Smooth muscle cell (in vitro differentiated cells): Measurements from ENCODE around the gene NOSIP. TPM values are rescaled to one million over a fixed set of nuclear protein-coding genes. Genes with fewer than 3 reads are reported as not detected.

ENCODE experiments used
- DNase-seq: peaks from one replicate; lab custom pipeline; 2025; ENCODE audit not compliant: unreplicated experiment; lab: John Stamatoyannopoulos, UW
- H2AFZ ChIP-seq: fragments of 200-600 bp; sonication (generic); 2 replicates; pipeline ENCODE4 v1.6.0; 2016; ENCODE audit warnings: antibody characterized with exemption, low read depth, mild to moderate bottlenecking
- H3F3A ChIP-seq: fragments of 200-600 bp; sonication (generic); 2 replicates; pipeline ENCODE4 v1.6.0; 2017; ENCODE audit warnings: antibody characterized with exemption, low read depth
- H3K27ac ChIP-seq: fragments of 200-600 bp; sonication (generic); 2 replicates; pipeline ENCODE4 v1.5.1; 2016; ENCODE audit warnings: low read depth, mild to moderate bottlenecking
- H3K27me3 ChIP-seq: fragments of 200-600 bp; sonication (generic); 2 replicates; pipeline ENCODE4 v1.6.1; 2016; ENCODE audit warnings: low read depth, mild to moderate bottlenecking
- H3K36me3 ChIP-seq: fragments of 200-600 bp; sonication (generic); 2 replicates; pipeline ENCODE4 v1.5.1; 2016; ENCODE audit warnings: low read depth
- H3K4me1 ChIP-seq: fragments of 200-600 bp; sonication (generic); 2 replicates; pipeline ENCODE4 v1.5.1; 2016; ENCODE audit warnings: low read depth
- H3K4me2 ChIP-seq: fragments of 200-600 bp; sonication (generic); 2 replicates; pipeline ENCODE4 v1.6.0; 2016; ENCODE audit warnings: mild to moderate bottlenecking
- H3K4me3 ChIP-seq: fragments of 200-600 bp; sonication (generic); 2 replicates; pipeline ENCODE4 v1.5.1; 2016; ENCODE audit warnings: mild to moderate bottlenecking
- H3K79me2 ChIP-seq: fragments of 200-600 bp; sonication (generic); 2 replicates; pipeline ENCODE4 v1.6.0; 2016; ENCODE audit warnings: low read depth, mild to moderate bottlenecking
- H3K9ac ChIP-seq: fragments of 200-600 bp; sonication (generic); 2 replicates; pipeline ENCODE4 v1.6.0; 2016; ENCODE audit warnings: low read depth
- H3K9me3 ChIP-seq: fragments of 200-600 bp; sonication (generic); replicated peaks from 2 replicates; pipeline ENCODE4 v1.5.1; 2016; ENCODE audit warnings: low read depth
- H4K20me1 ChIP-seq: fragments of 200-600 bp; sonication (generic); 2 replicates; pipeline ENCODE4 v1.6.0; 2016; ENCODE audit warnings: low read depth
- WGBS: methylation state at CpG from one replicate; pipeline ENCODE4 v1.1.7; 2016; ENCODE audit warnings: low lambda C conversion rate; 5-methylcytosine and 5-hydroxymethylcytosine counted together
- polyA plus RNA-seq: library from polyadenylated mRNA; unstranded; fragments of >200 nt; fragmentation: Nextera tagmentation; extraction: Ambion mirVana; gene quantifications from 2 replicates; pipeline ENCODE4 v1.2.1, GENCODE V29; 2016
- total RNA-seq: library from RNA; depleted of rRNA; stranded (reverse); fragments of >200 nt; gene quantifications from 2 replicates; pipeline ENCODE4 v1.2.3, GENCODE V29; 2014
- TF ChIP-seq, protein P1 (sequence below): fragments of 200-600 bp; sonication (generic); IDR thresholded peaks from 2 replicates; pipeline ENCODE4 v1.5.1; 2017; ENCODE audit warnings: borderline replicate concordance, mild to moderate bottlenecking, antibody characterized with exemption; ENCODE audit not compliant: insufficient read depth, poor library complexity, severe bottlenecking

NOSIP gene
- total and polyA plus RNA-seq, 2 experiments from 2014 or later, result 45.0 to 95.7 TPM

DNA sequence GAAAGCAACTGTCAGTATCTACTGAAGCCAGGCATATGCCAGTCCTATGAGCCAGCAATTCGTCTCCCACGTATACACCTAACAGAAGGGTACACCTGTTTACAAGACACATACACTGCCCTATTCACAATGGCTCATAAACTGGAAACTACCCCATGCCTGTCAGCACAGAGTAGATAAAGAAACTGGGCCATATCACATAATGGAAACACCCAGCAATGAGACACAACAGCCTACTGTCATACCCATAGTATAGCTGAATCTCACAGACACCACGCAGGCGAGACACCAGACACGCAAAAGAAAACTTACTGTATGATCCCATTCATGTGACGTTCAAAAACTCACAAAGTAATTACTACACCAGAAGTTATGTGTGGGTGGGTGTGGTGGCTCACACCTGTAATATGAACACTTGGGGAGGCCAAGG is 15.7 kb downstream of the NOSIP start:
- H3K79me2 ChIP-seq, result peaks cover 75% of the 10 kb centered on the region
- H3K4me3 ChIP-seq, result no peak overlapping the region
- H3K36me3 ChIP-seq, result no peaks in the 10 kb centered on the region
- H3K27me3 ChIP-seq, result no peaks in the 10 kb centered on the region
- no peaks in the 10 kb centered on the region for H3K4me1 ChIP-seq
- H2AFZ ChIP-seq, result no peak overlapping the region
- H3K9me3 ChIP-seq, result no peaks in the 10 kb centered on the region
- 92% methylated on average over 6 of the region's 6 CpGs for WGBS
- DNase-seq, result no peak
- H3K4me2 ChIP-seq, result no peak overlapping the region
- peaks cover 8% of the 10 kb centered on the region for H3F3A ChIP-seq
- TF ChIP-seq, protein P1, sequence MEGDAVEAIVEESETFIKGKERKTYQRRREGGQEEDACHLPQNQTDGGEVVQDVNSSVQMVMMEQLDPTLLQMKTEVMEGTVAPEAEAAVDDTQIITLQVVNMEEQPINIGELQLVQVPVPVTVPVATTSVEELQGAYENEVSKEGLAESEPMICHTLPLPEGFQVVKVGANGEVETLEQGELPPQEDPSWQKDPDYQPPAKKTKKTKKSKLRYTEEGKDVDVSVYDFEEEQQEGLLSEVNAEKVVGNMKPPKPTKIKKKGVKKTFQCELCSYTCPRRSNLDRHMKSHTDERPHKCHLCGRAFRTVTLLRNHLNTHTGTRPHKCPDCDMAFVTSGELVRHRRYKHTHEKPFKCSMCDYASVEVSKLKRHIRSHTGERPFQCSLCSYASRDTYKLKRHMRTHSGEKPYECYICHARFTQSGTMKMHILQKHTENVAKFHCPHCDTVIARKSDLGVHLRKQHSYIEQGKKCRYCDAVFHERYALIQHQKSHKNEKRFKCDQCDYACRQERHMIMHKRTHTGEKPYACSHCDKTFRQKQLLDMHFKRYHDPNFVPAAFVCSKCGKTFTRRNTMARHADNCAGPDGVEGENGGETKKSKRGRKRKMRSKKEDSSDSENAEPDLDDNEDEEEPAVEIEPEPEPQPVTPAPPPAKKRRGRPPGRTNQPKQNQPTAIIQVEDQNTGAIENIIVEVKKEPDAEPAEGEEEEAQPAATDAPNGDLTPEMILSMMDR, result no peak
- H3K27ac ChIP-seq, result no peak overlapping the region
- no peak overlapping the region for H3K9ac ChIP-seq
- H4K20me1 ChIP-seq, result peaks cover 97% of the 10 kb centered on the region

DNA sequence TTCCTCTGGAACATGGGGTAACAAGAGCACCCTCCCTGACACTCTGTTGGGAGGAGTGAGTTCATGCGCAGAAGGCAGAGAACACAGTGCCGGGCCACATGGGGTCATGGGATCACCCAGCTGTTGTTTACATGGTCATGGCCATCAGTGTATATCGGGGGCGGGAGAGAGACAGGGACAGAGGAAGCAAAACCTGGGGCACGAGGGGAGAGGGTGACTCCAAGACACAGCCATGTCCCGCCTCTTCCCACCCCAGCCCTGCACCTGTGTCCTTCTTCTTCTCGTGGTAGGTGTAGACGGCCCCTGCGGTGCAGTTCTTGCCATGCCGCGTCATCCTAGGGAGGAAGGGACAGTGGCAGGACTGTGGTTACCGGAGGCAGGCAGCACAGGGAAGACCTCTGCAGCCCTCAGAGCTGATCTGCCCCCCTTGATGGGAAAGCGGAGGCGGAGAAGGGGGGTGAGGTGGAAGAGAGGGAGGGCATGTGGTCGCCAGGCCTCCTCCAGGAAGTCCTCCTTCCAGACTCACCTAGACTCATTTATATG is 19.9 kb downstream of the NOSIP start:
- H4K20me1 ChIP-seq, result peaks cover 76% of the 10 kb centered on the region
- H3F3A ChIP-seq, result peaks cover 7% of the 10 kb centered on the region
- H3K36me3 ChIP-seq, result no peaks in the 10 kb centered on the region
- no peak overlapping the region for H2AFZ ChIP-seq
- peaks cover 38% of the 10 kb centered on the region for H3K79me2 ChIP-seq
- DNase-seq, result no peak
- TF ChIP-seq, protein P1, result no peak
- H3K4me1 ChIP-seq, result peaks cover 4% of the 10 kb centered on the region
- H3K4me2 ChIP-seq, result no peak overlapping the region
- no peaks in the 10 kb centered on the region for H3K27me3 ChIP-seq
- H3K27ac ChIP-seq, result no peak overlapping the region
- no peaks in the 10 kb centered on the region for H3K9me3 ChIP-seq
- 93% methylated on average over 15 of the region's 15 CpGs for WGBS
- no peak overlapping the region for H3K9ac ChIP-seq
- H3K4me3 ChIP-seq, result no peak overlapping the region

DNA sequence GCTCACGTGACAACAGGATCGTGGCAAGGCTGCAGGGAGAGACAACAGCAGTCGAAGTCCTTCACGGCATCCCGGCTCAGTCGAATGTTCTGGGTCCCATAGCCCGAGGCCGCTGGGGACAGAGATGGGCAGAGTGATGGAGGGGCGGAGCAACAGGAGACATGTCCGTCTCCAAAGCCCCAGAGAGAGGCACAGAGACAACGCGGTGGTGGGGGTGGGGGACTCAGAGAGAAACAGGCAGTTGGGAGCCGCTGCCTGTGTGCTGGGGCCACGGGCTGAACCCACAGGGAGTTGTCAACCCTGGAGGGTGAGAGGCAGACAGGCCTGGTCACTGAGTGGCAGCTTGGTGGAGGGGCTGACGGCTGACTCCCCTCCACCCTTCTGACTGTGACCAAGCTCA is 20.4 kb downstream of the NOSIP start:
- Histone ChIP-seq H3K36me3 (no peaks in the 10 kb centered on the region), H3K9me3 (no peaks in the 10 kb centered on the region), H3K4me2 (no peak overlapping the region), H3K4me3 (no peak overlapping the region), H3K79me2 (peaks cover 33% of the 10 kb centered on the region), H3F3A (peaks cover 7% of the 10 kb centered on the region), H3K4me1 (peaks cover 4% of the 10 kb centered on the region), H2AFZ (no peak overlapping the region), H3K27ac (no peak overlapping the region), H3K9ac (no peak overlapping the region), H4K20me1 (peaks cover 72% of the 10 kb centered on the region), H3K27me3 (no peaks in the 10 kb centered on the region)
- 87% methylated on average over 15 of the region's 15 CpGs for WGBS
- TF ChIP-seq, protein P1, result no peak
- DNase-seq, result no peak

DNA sequence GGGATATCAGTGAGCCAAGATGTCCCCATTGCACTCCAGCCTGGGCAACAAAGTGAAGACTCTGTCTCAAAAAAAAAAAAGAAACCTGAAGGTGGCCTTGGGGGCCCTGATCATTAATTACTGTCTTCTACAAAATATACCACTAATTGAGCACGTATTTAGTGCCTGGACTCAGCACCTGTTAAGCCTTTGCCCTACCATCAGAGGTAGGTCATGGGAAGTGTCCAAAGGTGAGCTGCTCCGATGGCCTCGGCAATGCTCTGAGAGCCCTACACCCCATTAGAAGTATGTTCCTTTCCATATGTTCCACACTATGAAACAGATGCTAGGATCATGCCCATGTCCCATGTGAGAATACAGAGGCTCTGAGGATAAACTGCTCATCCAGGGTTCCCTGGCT is 20.9 kb downstream of the NOSIP start:
- no peaks in the 10 kb centered on the region for H3K36me3 ChIP-seq
- no peak overlapping the region for H3K9ac ChIP-seq
- peaks cover 72% of the 10 kb centered on the region for H4K20me1 ChIP-seq
- no peak overlapping the region for H3K4me2 ChIP-seq
- 96% methylated on average over 3 of the region's 3 CpGs for WGBS
- no peak for DNase-seq
- TF ChIP-seq, protein P1, result no peak
- H3K79me2 ChIP-seq, result peaks cover 28% of the 10 kb centered on the region
- peaks cover 4% of the 10 kb centered on the region for H3K4me1 ChIP-seq
- no peaks in the 10 kb centered on the region for H3K9me3 ChIP-seq
- H2AFZ ChIP-seq, result no peak overlapping the region
- H3K27me3 ChIP-seq, result no peaks in the 10 kb centered on the region
- H3F3A ChIP-seq, result peaks cover 7% of the 10 kb centered on the region
- H3K4me3 ChIP-seq, result no peak overlapping the region
- H3K27ac ChIP-seq, result no peak overlapping the region
